Breast epithelium (tissue), 3 donors: ENCODE results near the gene GLYATL1B.

Source experiments
- POLR2A ChIP-seq: fragments of 450-650 bp; IDR thresholded peaks from one replicate; pipeline ENCODE4 v1.6.1; 2016; ENCODE audit warnings: antibody characterized with exemption, mild to moderate bottlenecking, moderate library complexity
- TF ChIP-seq, protein P1 (sequence below), 3 donors: fragments of 450-650 bp; IDR thresholded peaks; one replicate each; pipeline ENCODE4 v1.5.1; 2016 to 2017; ENCODE audit warnings: antibody characterized with exemption in 3 of 3, mild to moderate bottlenecking in 3 of 3, moderate library complexity in 3 of 3

DNA sequence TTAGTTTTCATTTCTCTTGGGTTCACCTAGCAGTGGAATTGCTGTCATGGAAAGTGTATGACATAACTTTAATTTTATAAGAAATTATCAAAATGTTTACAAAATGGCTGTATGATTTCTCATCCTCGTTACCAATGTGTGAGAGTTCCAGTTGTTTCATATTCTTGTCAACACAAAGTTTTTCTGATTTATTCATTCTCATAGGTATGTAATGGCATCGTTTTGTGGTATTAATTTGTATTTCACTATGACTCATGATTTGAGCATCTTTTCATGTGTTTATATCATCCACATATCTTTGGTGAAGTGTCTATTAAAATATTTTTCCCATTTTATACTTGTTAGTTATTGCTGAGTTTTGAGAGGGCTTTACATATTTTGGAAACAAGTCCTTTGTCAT, 26.4 kb downstream of the GLYATL1B start:
- no peak for TF ChIP-seq POLR2A
- TF ChIP-seq, protein P1, sequence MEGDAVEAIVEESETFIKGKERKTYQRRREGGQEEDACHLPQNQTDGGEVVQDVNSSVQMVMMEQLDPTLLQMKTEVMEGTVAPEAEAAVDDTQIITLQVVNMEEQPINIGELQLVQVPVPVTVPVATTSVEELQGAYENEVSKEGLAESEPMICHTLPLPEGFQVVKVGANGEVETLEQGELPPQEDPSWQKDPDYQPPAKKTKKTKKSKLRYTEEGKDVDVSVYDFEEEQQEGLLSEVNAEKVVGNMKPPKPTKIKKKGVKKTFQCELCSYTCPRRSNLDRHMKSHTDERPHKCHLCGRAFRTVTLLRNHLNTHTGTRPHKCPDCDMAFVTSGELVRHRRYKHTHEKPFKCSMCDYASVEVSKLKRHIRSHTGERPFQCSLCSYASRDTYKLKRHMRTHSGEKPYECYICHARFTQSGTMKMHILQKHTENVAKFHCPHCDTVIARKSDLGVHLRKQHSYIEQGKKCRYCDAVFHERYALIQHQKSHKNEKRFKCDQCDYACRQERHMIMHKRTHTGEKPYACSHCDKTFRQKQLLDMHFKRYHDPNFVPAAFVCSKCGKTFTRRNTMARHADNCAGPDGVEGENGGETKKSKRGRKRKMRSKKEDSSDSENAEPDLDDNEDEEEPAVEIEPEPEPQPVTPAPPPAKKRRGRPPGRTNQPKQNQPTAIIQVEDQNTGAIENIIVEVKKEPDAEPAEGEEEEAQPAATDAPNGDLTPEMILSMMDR (IDR thresholded peaks at IDR 0.05): no peak
